H1 (cell line): ENCODE measurements around the gene VAMP3. TPM values are rescaled to one million over a fixed set of nuclear protein-coding genes. Genes with fewer than 3 reads are reported as not detected.

ENCODE experiments used
- CEBPB ChIP-seq: IDR thresholded peaks from 2 replicates; pipeline ENCODE4 v1.6.1; 2012; ENCODE audit warnings: low read depth, low read length
- CHD1 ChIP-seq: IDR thresholded peaks from 2 replicates; pipeline ENCODE4 v1.6.1; 2012; ENCODE audit warnings: low read depth, low read length, improper control_type of control experiment
- CREB1 ChIP-seq: IDR thresholded peaks from 2 replicates; pipeline ENCODE4 v1.6.1; 2012; ENCODE audit warnings: inconsistent platforms
- E2F6 ChIP-seq: IDR thresholded peaks from 2 replicates; pipeline ENCODE4 v1.6.1; 2012; ENCODE audit warnings: inconsistent platforms
- EGR1 ChIP-seq: IDR thresholded peaks from 2 replicates; pipeline ENCODE4 v1.6.1; 2011; ENCODE audit warnings: low read depth, low read length, borderline replicate concordance
- EP300 ChIP-seq, 2 experiments: IDR thresholded peaks; 1 replicate in 1 of 2; 2 replicates in 1 of 2; pipeline ENCODE4 v1.6.1; 2011 to 2012; ENCODE audit warnings: low read depth in 2 of 2, low read length in 2 of 2, mild to moderate bottlenecking in 2 of 2, borderline replicate concordance in 1 of 2, inconsistent platforms in 1 of 2, moderate library complexity in 1 of 2
- GTF2F1 ChIP-seq: IDR thresholded peaks from 2 replicates; pipeline ENCODE4 v1.6.1; 2012; ENCODE audit warnings: low read depth, low read length, improper control_type of control experiment, borderline replicate concordance
- HDAC6 ChIP-seq: IDR thresholded peaks from one replicate; pipeline ENCODE4 v1.7.1; 2012; ENCODE audit warnings: low read depth, mild to moderate bottlenecking, inconsistent platforms, low read length, moderate library complexity
- KDM4A ChIP-seq: IDR thresholded peaks from one replicate; pipeline ENCODE4 v1.7.1; 2012; ENCODE audit warnings: low read depth, mild to moderate bottlenecking, moderate library complexity, low read length, inconsistent platforms; ENCODE audit not compliant: severe bottlenecking
- NANOG ChIP-seq: IDR thresholded peaks from 2 replicates; pipeline ENCODE4 v1.6.1; 2011; ENCODE audit warnings: low read length, low read depth, mild to moderate bottlenecking, inconsistent platforms; ENCODE audit not compliant: insufficient read depth, poor library complexity, severe bottlenecking
- RBBP5 ChIP-seq: IDR thresholded peaks from 2 replicates; pipeline ENCODE4 v1.7.1; 2012; ENCODE audit warnings: low read depth, mild to moderate bottlenecking, inconsistent platforms, low read length, moderate library complexity, borderline replicate concordance
- SAP30 ChIP-seq: fragments of 300-600 bp; sonication (generic); IDR thresholded peaks from 2 replicates; pipeline ENCODE4 v1.7.1; 2012; ENCODE audit warnings: low read length, moderate library complexity, mild to moderate bottlenecking, inconsistent platforms; ENCODE audit not compliant: insufficient read depth, insufficient replicate concordance
- SIRT6 ChIP-seq: IDR thresholded peaks from one replicate; pipeline ENCODE4 v1.7.1; 2012; ENCODE audit warnings: low read length, inconsistent platforms
- SP1 ChIP-seq: IDR thresholded peaks from 2 replicates; pipeline ENCODE4 v1.6.1; 2011; ENCODE audit warnings: low read depth, low read length
- SP2 ChIP-seq: IDR thresholded peaks from 2 replicates; pipeline ENCODE4 v1.6.1; 2012; ENCODE audit warnings: mild to moderate bottlenecking, low read length, inconsistent platforms
- TBP ChIP-seq: IDR thresholded peaks from 2 replicates; pipeline ENCODE4 v1.6.1; 2011; ENCODE audit warnings: low read depth, low read length, improper control_type of control experiment
- ZNF274 ChIP-seq: IDR thresholded peaks from 2 replicates; pipeline ENCODE4 v1.7.0; 2012; ENCODE audit warnings: low read length, borderline replicate concordance; ENCODE audit errors: extremely low read depth
- polyA plus RNA-seq, 7 experiments: library from polyadenylated mRNA; depleted of rRNA in 3 of 7; stranded (reverse) in 5 of 7; unstranded in 2 of 7; fragments of >200 nt in 5 of 7; fragments of 200-250 nt in 2 of 7; gene quantifications; 1 replicate in 5 of 7; 2 replicates in 1 of 7; 4 replicates in 1 of 7; pipeline versions ENCODE4 v1.2.1 to v1.2.3, GENCODE V29; 2011 to 2013; ENCODE audit warnings: missing spikeins in 2 of 7, mixed read lengths in 2 of 7
- total RNA-seq: library from RNA; stranded (reverse); fragmentation: NEBNext Ultra II Directional; extraction: Animal tissue kit (Norgen Biotek cat#: 25700); gene quantifications from 2 replicates; pipeline ENCODE4 v1.2.1, GENCODE V29; 2021

The VAMP3 gene
- total and polyA plus RNA-seq, 2 of the 8 experiments (the other 6 are each of a cell fraction or from before 2014, with no cell fraction given), result 27.9 to 36.7 TPM

- TF ChIP-seq GTF2F1 (no peak), SP1 (peak; percentile 55; the same call in 1 of the 2 replicates), CREB1 (peak; percentile 43; the same call in 1 of the 2 replicates), NANOG (no peak), KDM4A (no peak), SP2 (peak; percentile 35; the same call in 1 of the 2 replicates), E2F6 (peak; percentile 70; the same call in 1 of the 2 replicates), CEBPB (peak; percentile 29; the same call in 1 of the 2 replicates), HDAC6 (no peak), SAP30 (no peak), ZNF274 (no peak), CHD1 (no peak), RBBP5 (no peak), TBP (peak; percentile 23; the same call in 1 of the 2 replicates), EGR1 (peak; percentile 31; the same call in 1 of the 2 replicates), EP300 (IDR thresholded peaks at IDR 0.05; ENCODE audit: borderline replicate concordance in 1 of 2, low read depth in 2 of 2, low read length in 2 of 2) (no peak), SIRT6 (no peak)
- TF ChIP-seq, all 59 proteins: peak for 8
These were observed 12.9 kb downstream of the VAMP3 start, which contains the start of gene PER3 (continued) for GRCh38 chr1:7783826-7784491.
